SK-N-SH (cell line): ENCODE data around the gene WNK1. TPM values are rescaled to one million over a fixed set of nuclear protein-coding genes. Genes with fewer than 3 reads are reported as not detected.

Experiments used
- CTCF ChIA-PET: fragments of 300-600, 350-600 bp; formaldehyde crosslinking; extraction: SDS; loops from one replicate; lab custom pipeline; 2021; lab: Yijun Ruan, JAX
- POLR2A ChIA-PET: fragments of 350-600 bp; sonication (Branson Sonifier 250); formaldehyde crosslinking; extraction: SDS; loops from one replicate; lab custom pipeline; 2020; ENCODE audit warnings: antibody characterized with exemption, inconsistent platforms; lab: Yijun Ruan, JAX
- DNase-seq: peaks from one replicate; pipeline ENCODE4 v3.0.0; 2012
- H2AFZ ChIP-seq: fragments of 200-600 bp; sonication (generic); 2 replicates; pipeline ENCODE4 v1.8.1; 2016; ENCODE audit warnings: antibody characterized with exemption, mild to moderate bottlenecking, low read depth
- H3F3A ChIP-seq: fragments of 200-600 bp; sonication (generic); replicated peaks from 2 replicates; pipeline ENCODE3; 2016; ENCODE audit warnings: antibody characterized with exemption, mild to moderate bottlenecking; ENCODE audit not compliant: insufficient read depth
- H3K27ac ChIP-seq, 2 experiments: fragments of 200-500 bp in 1 of 2; fragments of 200-600 bp in 1 of 2; sonication (Bioruptor generic) in 1 of 2; sonication (generic), shearing (Covaris generic) in 1 of 2; 2 replicates each; pipeline versions ENCODE4 v1.5.1 to v1.6.1; 2014 to 2016; ENCODE audit warnings: low read depth in 2 of 2, inconsistent platforms in 1 of 2, low read length in 1 of 2, mild to moderate bottlenecking in 1 of 2, mixed read lengths in 1 of 2
- H3K27me3 ChIP-seq: fragments of 200-600 bp; sonication (generic), shearing (Covaris generic); 2 replicates; pipeline ENCODE4 v1.6.1; 2016; ENCODE audit warnings: mixed run types; ENCODE audit not compliant: insufficient read depth
- H3K36me3 ChIP-seq, 2 experiments: fragments of 200-500 bp in 1 of 2; fragments of 200-600 bp in 1 of 2; sonication (Bioruptor generic) in 1 of 2; sonication (generic) in 1 of 2; replicated peaks in 1 of 2; 2 replicates each; pipeline versions ENCODE3 to v1.5.1; 2014 to 2016; ENCODE audit warnings: low read length in 1 of 2, mild to moderate bottlenecking in 1 of 2; ENCODE audit not compliant: insufficient read depth in 2 of 2, control insufficient read depth in 1 of 2
- H3K4me1 ChIP-seq, 2 experiments: fragments of 200-500 bp in 1 of 2; fragments of 200-600 bp in 1 of 2; sonication (Bioruptor generic) in 1 of 2; sonication (generic), shearing (Covaris generic) in 1 of 2; 2 replicates each; pipeline versions ENCODE4 v1.5.1 to v1.6.1; 2014 to 2016; ENCODE audit warnings: low read depth in 1 of 2, low read length in 1 of 2, mixed run types in 1 of 2; ENCODE audit not compliant: insufficient read depth in 2 of 2, control insufficient read depth in 1 of 2
- H3K4me2 ChIP-seq: fragments of 200-600 bp; sonication (generic), shearing (Covaris generic); 2 replicates; pipeline ENCODE4 v1.6.1; 2017; ENCODE audit warnings: mixed run types
- H3K4me3 ChIP-seq, 2 experiments: fragments of 200-500 bp in 1 of 2; fragments of 200-600 bp in 1 of 2; sonication (Bioruptor generic) in 1 of 2; sonication (generic), shearing (Covaris generic) in 1 of 2; 2 replicates each; pipeline versions ENCODE4 v1.5.1 to v1.8.1; 2014 to 2016; ENCODE audit warnings: low read depth in 2 of 2, inconsistent platforms in 1 of 2, low read length in 1 of 2, mild to moderate bottlenecking in 1 of 2, mixed read lengths in 1 of 2, moderate library complexity in 1 of 2
- H3K79me2 ChIP-seq: fragments of 200-600 bp; sonication (generic); 2 replicates; pipeline ENCODE4 v1.8.1; 2017; ENCODE audit warnings: mild to moderate bottlenecking; ENCODE audit not compliant: insufficient read depth
- H3K9ac ChIP-seq: fragments of 200-600 bp; sonication (generic); 2 replicates; pipeline ENCODE4 v1.6.1; 2017; ENCODE audit warnings: mixed run types
- H3K9me2 ChIP-seq: fragments of 200-600 bp; sonication (generic); 2 replicates; pipeline ENCODE4 v1.6.1; 2017; ENCODE audit warnings: mixed run types
- H3K9me3 ChIP-seq: fragments of 200-600 bp; sonication (generic); 2 replicates; pipeline ENCODE4 v1.6.1; 2017; ENCODE audit warnings: mixed run types, mild to moderate bottlenecking, moderate library complexity
- H4K20me1 ChIP-seq: fragments of 200-600 bp; sonication (generic); 2 replicates; pipeline ENCODE4 v1.6.1; 2017; ENCODE audit warnings: mild to moderate bottlenecking, mixed run types; ENCODE audit not compliant: insufficient read depth
- EZH2phosphoT487 ChIP-seq: fragments of 200-600 bp; sonication (generic); IDR thresholded peaks from 2 replicates; pipeline ENCODE4 v1.6.1; 2017; ENCODE audit warnings: low read depth, mixed run types, mild to moderate bottlenecking, antibody characterized with exemption, moderate library complexity, borderline replicate concordance
- FOSL2 ChIP-seq: IDR thresholded peaks from 2 replicates; pipeline ENCODE4 v1.4.0; 2012; ENCODE audit warnings: low read depth, mild to moderate bottlenecking, moderate library complexity, borderline replicate concordance
- FOXJ3 ChIP-seq: sonication (generic); formaldehyde crosslinking; IDR thresholded peaks from 2 replicates; pipeline ENCODE4 v1.5.1; 2020; ENCODE audit warnings: mild to moderate bottlenecking, missing genetic modification reagents
- RAD21 ChIP-seq: IDR thresholded peaks from 2 replicates; pipeline ENCODE4 v1.6.1; 2012; ENCODE audit warnings: mild to moderate bottlenecking, low read length
- RCOR1 ChIP-seq: fragments of 150-350 bp; IDR thresholded peaks from 2 replicates; pipeline ENCODE4 v1.6.1; 2017; ENCODE audit warnings: antibody characterized with exemption, low read length
- SIN3A ChIP-seq: IDR thresholded peaks from 2 replicates; pipeline ENCODE4 v1.6.1; 2012; ENCODE audit warnings: low read depth, mild to moderate bottlenecking, low read length, moderate library complexity, borderline replicate concordance
- ZBTB33 ChIP-seq: IDR thresholded peaks from 2 replicates; pipeline ENCODE4 v1.4.0; 2012; ENCODE audit warnings: low read depth, borderline replicate concordance
- WGBS: methylation state at CpG from one replicate; pipeline ENCODE4 v1.1.6; 2017; ENCODE audit warnings: low lambda C conversion rate; 5-methylcytosine and 5-hydroxymethylcytosine counted together
- polyA plus RNA-seq, 3 experiments: library from polyadenylated mRNA; depleted of rRNA; stranded (reverse); fragments of >200 nt; gene quantifications; 2 replicates each; pipeline ENCODE4 v1.2.3, GENCODE V29; 2012
- TF ChIP-seq, protein P1 (sequence below): IDR thresholded peaks from 2 replicates; pipeline ENCODE4 v1.4.0; 2012; ENCODE audit warnings: low read depth
- TF ChIP-seq, protein P2 (sequence below): fragments of 200-600 bp; sonication (generic); IDR thresholded peaks from 2 replicates; pipeline ENCODE4 v1.6.1; 2017; ENCODE audit warnings: antibody characterized with exemption, mild to moderate bottlenecking, moderate library complexity
- TF ChIP-seq, protein P3 (sequence below): IDR thresholded peaks from 2 replicates; pipeline ENCODE4; 2012

WNK1 gene
- polyA plus RNA-seq, 1 of the 3 experiments (the other 2 are of a cell fraction), result 30.5 TPM

DNA sequence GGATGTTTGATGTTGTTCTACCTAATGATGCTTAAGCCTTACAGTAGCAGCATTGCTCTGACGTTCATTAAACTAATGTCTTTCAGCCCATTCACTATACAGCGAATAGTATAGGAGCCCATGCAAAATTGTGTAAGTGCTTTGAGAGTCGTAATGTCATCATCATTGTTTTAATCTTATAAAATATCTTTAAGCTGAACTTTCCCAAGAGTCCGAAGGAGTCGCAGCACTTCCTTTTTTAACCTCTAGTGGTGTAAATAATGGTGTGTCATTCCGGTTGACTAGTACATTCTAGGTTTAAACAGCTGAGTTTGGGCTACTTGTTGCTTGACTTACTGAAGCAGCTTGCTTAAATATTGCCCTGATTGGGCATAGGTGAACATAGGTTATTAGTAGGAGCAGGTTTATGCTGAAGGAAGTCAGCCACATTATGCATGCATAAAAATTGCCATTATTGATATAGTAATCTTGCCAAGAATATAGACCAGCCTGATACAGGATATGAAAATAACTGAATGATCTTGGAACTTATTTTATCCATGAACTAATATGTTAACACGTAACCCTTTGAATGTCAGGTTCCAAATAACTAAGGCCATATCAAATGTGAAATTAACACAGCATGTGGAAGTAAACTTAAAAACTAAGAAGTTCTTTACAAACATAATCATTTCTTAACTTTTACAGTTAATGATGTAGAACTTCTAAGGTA lies 2.6 kb downstream of the WNK1 start:
- ChIA-PET CTCF (interaction anchor here (0.6 to 8.1 kb wide), 18 partner anchors 10 to 187 kb away, joined by 3 to 136 read pairs (median 3); no protein-coding TSS in a partner anchor), POLR2A (no interaction called here)
- Histone ChIP-seq H3K4me3 (peak overlapping the region; percentile 78 to 89), H3K9me2 (no peaks in the 10 kb centered on the region), H3K9ac (peak overlapping the region; percentile 90; the same call in 1 of the 2 replicates), H3K27me3 (no peaks in the 10 kb centered on the region), H3K79me2 (peaks cover 71% of the 10 kb centered on the region), H3K36me3 (peaks cover 2 to 11% of the 10 kb centered on the region in 2 experiments), H3K9me3 (no peaks in the 10 kb centered on the region), H3K4me1 (peaks cover 14 to 16% of the 10 kb centered on the region in 2 experiments; a peak in 3 of 4 replicates), H3F3A (peaks cover 24% of the 10 kb centered on the region), H3K4me2 (peak overlapping the region; percentile 95), H3K27ac (peak overlapping the region; percentile 28 to 86), H2AFZ (no peak overlapping the region), H4K20me1 (peaks cover 67% of the 10 kb centered on the region)
- DNase-seq, result peak; percentile 58
- TF ChIP-seq, protein P1, sequence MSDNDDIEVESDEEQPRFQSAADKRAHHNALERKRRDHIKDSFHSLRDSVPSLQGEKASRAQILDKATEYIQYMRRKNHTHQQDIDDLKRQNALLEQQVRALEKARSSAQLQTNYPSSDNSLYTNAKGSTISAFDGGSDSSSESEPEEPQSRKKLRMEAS, result peak; percentile 44; the same call in 1 of the 2 replicates
- TF ChIP-seq FOSL2 (no peak), RCOR1 (no peak), RAD21 (0 out of 2 replicates have a peak, but pooled peaks have one; percentile 17), EZH2phosphoT487 (no peak), SIN3A (peak; percentile 85), FOXJ3 (CRISPR knock-in tag) (no peak), ZBTB33 (no peak)
- TF ChIP-seq, protein P2, sequence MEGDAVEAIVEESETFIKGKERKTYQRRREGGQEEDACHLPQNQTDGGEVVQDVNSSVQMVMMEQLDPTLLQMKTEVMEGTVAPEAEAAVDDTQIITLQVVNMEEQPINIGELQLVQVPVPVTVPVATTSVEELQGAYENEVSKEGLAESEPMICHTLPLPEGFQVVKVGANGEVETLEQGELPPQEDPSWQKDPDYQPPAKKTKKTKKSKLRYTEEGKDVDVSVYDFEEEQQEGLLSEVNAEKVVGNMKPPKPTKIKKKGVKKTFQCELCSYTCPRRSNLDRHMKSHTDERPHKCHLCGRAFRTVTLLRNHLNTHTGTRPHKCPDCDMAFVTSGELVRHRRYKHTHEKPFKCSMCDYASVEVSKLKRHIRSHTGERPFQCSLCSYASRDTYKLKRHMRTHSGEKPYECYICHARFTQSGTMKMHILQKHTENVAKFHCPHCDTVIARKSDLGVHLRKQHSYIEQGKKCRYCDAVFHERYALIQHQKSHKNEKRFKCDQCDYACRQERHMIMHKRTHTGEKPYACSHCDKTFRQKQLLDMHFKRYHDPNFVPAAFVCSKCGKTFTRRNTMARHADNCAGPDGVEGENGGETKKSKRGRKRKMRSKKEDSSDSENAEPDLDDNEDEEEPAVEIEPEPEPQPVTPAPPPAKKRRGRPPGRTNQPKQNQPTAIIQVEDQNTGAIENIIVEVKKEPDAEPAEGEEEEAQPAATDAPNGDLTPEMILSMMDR, result peak; percentile 58
- TF ChIP-seq, protein P3, sequence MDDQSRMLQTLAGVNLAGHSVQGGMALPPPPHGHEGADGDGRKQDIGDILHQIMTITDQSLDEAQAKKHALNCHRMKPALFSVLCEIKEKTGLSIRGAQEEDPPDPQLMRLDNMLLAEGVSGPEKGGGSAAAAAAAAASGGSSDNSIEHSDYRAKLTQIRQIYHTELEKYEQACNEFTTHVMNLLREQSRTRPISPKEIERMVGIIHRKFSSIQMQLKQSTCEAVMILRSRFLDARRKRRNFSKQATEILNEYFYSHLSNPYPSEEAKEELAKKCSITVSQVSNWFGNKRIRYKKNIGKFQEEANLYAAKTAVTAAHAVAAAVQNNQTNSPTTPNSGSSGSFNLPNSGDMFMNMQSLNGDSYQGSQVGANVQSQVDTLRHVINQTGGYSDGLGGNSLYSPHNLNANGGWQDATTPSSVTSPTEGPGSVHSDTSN, result peak; percentile 26; the same call in 1 of the 2 replicates
- WGBS, result 5% methylated on average over 7 of the region's 7 CpGs
